GM21367 (cell line): ENCODE data around the gene PKDREJ.

Experiments
- ATAC-seq: cut with Tn5 transposase; IDR thresholded peaks from one replicate; pipeline ENCODE4 v1.9.1; 2021; ENCODE audit not compliant: unreplicated experiment

Gene PKDREJ

DNA sequence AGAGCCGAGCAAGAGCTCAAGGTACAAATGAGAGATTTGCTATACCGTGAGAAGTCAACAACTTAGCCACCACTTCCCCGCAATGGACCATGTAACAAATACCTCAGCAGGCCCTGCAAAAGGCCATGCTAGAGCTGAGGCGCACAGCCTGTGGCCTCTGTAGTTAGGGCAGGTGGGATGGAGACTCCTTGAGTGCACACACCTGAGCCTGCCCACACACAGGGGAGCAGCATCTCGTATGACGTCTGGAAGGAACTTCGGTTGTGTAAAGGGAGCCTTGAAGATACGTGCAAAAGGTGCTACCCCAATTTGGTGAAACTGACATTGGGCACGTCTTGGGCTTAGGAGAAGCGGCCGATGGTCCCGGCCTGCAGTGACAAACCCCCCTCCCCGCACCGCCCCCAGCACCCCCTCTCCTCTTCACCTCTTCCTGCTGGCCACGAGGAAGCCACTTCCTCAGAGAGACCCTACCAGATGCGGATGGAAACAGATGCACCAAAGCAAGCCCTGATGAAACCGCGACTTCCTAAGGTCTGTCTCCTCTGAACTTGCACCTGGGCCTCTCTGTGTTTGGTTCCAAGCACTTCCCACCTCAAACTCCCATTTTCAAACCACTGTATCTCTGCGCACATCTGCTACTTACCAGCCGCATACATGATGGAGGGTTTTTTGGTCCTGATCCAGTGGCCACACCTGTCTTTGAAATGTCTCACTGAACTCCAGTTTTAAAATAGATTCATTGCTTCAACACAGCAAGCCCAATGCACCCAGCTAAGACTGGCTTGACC is 23.7 kb downstream of the PKDREJ start:
- ATAC-seq, result no peak

DNA sequence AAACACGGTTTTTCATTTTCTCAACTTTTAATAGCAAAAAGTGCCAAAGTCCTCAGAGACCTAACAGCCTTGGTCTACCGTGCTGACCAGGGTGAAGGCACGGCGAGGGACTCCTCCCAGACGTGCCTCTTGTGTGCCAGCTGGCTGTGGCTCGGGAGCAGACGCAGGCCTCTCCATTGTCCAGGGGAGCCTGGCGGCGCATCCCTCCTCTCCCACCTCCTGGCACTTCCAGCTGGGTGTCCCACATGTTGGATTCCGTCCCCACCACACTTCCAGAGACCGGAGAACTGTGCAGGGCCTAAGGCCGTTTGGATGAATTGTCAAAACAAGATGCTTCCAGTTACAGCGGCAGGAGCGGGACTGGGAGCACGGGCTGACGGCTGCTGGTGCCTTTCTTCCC is 24.6 kb downstream of the PKDREJ start:
- ATAC-seq, result no peak

DNA sequence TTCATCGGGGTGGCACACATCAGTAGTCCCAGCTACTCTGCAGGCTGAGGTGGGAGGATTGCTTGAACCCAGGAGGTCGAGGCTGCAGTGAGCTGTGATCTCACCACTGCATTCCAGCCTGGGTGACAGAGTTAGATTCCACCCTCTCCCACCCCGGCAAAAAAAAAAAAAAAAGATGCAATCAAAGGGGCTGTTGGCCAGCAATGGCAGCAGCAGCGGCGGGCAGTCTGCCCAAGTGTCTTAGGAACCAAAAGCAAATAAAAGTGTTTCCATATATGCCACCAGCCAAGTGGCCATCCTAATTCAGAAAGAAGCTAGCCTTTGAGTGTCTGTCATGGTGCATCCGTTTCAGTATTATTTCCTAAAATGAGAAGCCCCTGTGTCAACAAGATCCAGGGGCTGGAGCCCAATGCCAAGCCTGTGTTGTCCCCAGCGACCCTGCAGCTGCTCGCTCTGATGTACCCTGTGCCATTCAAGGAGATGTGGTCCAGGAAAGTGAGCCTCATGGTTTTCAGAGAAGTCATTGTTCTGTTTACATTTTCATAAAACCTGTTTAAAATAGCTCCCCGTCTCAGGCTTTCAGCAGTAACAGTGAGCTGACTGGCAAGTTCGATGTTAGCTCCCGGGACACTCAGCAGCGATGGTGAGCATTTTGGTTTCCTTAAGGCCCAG is 25.6 kb downstream of the PKDREJ start:
- ATAC-seq, result no peak

DNA sequence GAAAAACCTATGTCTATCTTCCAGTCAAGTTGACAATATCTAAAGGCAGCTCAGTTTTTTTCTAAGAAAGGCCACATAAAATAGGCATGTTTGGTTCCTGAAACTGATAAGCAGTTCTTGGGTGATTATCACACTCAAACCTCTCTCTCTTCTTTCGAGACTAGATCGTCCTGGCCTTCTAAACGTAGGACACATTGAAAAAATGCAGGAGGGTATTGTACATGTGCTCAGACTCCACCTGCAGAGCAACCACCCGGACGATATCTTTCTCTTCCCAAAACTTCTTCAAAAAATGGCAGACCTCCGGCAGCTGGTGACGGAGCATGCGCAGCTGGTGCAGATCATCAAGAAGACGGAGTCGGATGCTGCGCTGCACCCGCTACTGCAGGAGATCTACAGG is 28.2 kb downstream of the PKDREJ start:
- no peak for ATAC-seq

DNA sequence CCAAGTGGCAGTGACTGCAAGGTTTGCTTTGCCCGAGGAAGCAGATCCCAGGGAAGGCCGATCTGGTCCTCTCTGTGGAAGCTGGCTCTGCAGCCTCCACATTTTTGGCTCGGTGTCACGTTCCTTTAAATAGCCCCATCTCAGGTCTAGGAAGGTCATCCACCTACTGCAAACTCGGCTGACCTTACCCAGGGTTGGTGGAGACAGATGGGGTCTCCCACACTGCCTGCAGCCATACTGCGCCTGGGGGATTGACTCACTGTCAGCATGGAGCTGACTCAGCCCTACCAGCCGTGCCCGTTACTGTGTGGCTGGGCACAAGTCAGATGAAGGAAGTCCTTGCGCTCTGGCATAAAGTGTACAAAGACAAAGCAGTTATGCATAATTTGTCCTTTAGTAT is 29.9 kb downstream of the PKDREJ start:
- no peak for ATAC-seq

DNA sequence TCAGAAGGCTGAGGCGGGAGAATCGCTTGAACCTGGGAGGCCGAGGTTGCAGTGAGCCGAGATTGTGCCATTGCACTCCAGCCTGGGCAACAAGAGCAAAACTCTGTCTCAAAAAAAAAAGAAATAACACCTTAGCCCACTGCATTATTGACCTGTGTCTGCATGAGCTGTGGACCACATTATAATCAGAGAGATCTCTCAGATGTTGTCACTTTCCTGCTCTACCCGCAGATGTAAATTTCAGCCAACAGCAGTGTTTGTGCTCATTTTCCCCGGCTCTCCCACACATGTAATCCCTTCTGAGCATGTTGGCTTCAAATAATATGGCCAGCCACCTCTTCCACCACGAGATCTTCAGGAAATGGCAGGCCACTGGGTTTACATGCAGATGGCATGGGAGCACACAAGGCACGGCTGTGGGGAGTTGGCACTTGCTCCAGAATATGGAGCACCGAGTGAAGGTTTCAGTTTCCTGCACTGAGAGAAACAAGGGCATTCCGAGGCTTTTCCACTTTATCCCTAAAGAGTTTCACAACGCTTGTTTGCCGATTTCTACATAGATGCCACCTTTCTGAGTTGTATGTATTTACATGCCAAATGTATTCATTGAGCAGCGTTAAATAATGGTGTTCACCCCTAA is 32.8 kb downstream of the PKDREJ start:
- ATAC-seq, result no peak

DNA sequence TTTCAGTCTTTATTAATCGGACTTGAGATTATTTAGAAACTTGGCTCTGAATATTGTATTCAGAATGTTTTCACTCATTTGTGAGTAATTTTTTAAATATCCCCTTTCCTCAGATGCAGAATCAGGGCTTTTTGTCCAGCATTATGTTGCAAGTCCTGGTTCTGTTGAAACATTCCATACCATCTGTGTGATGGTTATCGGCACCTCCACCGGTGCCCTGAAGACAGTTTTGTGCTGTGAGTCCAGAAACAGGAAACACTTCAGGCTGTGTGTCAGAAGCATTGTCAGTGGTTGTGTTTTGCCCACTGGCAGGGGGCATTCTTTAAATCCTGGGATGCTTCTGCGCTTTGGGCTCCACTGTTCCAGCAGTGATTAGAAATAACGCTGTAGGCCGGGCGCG is 33.4 kb downstream of the PKDREJ start:
- no peak for ATAC-seq

DNA sequence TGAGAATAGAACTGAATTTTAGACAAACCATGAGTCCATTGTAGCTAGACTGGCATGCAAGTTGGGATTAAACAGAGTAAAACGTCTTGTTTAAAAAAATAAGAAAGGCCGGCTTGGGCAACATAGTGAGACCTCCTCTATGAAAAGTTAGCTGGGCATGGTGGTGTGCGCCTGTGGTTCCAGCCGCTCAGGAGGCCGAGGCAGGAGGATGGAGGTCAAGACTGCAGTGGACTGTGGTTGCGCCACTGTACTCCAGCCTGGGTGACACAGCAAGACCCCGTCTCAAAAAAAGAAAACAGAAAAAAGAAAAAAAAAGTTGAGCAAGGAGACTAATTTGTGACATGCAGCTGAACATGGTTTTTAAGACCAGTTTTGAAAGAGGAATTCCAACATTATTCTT is 36.6 kb downstream of the PKDREJ start:
- ATAC-seq, result no peak

DNA sequence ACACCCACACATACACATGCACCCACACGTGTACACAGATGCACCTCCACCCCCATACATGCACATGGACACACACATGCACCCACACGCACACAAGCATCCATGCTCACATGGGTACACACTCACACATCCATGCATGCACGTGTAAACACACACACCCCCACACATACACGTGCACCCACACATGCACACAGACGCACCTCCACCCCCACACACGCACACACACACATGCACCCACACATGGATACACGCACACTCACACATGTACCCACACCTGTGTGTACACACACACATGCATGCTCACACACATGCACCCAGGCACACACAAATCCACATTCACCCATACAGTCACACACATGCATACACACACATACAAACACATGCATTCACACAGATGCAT is 37.5 kb downstream of the PKDREJ start:
- ATAC-seq, result no peak

DNA sequence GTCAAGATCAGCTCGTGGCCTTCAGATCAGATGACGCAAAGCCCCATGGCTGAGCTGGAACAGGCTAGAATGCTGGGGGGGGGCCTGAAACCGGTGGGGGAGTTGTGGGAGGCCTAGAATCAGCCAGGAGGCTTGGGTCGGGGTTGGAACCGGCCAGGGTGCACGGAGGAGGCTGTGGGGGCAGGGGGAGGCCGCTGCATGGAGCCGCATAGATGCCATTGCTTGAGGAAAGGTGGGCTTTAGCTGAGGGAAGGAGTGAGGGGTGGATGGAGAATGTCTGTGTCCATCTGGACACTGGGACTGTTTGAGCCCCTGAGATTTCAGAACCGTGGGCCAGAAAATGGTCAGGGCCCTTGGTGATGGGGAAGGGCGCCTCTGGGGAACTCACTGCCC is 38.2 kb downstream of the PKDREJ start:
- ATAC-seq, result no peak

DNA sequence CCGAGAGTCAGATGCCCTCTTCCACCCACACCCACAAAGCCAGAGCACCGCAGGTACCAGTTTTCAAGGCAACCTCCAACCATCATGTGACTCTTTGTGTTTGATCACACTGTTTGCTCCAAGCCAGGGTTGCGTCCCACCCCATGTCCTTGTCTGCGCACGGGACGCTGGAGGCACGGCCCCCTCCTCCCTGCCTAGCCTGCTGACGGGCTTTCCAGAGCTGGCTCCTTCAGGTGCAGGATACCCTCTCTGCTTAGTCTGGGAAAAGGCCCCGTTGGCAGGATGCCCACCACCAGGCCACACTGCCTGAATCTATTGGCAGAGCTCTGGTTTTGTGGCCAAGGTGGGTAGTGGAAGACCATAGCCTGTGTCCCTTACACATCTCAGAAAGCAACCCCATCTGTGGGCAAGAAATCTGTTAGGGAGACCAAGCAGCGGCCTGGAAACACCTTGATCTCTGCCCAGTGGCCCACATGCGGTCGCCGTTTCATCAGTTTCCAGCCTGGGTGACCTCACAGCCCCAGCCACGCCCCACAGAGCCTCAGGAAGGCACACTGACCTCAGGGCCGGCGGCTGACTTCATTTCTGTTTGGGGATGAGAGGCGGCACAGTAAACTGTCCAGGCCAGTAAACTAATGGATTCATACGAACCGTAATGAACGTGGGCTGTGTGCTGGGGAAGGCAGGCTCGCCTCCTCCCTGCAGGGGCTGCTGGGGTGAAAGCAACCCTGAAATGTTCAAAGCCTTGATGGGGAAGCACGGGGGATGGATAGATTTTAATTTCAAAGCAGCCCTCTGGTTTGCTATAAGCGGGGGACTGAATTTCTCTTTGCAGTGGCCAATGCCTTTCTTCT is 38.9 kb downstream of the PKDREJ start:
- ATAC-seq, result no peak

DNA sequence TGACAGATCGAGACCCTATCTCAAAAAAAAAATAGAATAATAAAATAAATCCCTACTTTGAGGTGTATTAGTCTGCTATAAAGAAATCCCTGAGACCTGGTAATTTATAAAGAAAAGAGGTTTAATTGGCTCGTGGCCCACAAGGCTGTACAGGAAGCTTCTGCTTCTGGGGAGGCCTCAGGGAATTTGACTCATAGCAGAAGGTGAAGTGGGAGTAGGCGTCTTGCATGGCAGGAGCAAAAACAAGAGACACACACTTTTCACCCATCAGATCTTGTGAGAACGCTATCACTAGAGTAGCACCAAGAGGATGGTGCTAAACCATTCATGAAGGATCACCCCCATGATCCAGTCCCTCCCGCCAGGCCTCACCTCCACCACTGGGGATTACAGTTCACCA is 42.2 kb downstream of the PKDREJ start:
- no peak for ATAC-seq

DNA sequence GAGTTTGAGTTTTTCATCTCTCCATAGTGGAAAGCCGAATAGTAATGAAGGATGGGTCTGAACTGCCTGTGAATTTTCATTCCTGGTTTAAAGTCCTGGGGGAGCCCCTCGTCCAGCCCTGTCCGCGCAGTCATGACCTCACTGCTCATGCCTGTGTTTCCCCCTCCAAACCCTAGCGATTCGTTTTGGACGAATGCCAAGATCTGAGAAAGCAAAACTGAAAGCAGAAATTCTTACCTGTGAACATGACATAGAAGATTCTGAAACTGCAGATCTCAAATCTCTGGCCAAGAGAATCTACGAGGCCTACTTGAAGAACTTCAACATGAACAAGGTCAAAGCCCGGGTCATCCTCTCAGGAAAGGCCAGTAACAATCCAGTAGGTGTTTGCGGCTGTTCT is 43.5 kb downstream of the PKDREJ start:
- ATAC-seq, result no peak

DNA sequence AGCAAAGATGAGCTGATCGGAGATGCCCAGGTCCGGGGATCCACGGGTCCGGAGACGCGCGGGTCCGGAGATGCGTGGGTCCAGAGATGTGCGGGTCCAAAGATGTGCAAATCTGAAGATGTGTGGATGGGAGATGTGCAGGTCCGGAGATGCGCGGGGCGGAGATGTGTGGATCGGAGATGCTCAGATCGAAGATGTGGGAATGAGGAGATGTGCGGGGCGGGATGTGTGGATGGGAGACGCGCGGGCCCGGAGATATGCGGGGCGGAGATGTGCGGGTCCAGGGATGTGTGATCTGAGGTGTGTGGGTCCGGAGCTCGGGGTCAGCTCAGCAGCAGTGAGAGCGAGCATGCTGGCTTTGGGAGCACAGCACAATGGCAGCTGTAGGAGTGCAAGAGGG is 48.5 kb downstream of the PKDREJ start:
- no peak for ATAC-seq

DNA sequence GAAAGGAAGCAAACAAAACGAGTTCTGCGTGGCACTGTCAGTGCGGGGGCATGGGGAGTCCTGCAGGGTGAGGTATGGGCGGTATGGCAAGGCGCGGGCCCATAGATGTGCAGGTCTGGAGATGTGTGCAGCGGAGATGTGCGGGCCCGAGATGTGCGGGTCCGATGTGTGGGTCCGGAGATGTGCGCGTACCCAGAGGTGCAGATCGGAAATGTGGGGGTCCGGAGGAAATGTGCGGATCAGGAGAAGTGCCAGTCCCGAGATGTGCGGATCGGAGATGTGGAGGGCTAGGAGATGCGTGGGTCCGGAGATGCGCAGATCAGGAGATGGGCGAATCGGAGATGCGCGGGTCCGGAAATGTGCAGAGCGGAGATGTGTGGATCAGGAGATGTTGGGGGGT is 49.0 kb downstream of the PKDREJ start:
- no peak for ATAC-seq

DNA sequence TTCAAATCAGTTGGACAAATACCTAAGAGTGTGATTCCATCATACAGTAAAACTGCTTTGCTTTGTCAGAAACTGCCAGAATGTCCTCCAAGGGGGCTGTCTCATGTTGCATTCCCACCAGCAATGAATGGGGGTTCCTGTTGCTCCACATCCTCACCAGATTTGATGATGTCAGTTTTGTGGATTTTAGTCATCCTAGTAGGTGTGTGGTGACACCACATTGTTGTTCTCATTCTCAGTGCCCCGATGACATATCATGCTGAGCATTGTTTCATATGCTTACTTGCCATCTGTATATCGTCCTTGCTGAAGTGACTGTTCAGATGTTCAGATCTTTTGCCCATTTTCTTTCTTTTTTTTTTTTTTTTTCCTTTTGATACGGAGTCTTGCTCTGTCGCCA is 50.1 kb downstream of the PKDREJ start:
- no peak for ATAC-seq

DNA sequence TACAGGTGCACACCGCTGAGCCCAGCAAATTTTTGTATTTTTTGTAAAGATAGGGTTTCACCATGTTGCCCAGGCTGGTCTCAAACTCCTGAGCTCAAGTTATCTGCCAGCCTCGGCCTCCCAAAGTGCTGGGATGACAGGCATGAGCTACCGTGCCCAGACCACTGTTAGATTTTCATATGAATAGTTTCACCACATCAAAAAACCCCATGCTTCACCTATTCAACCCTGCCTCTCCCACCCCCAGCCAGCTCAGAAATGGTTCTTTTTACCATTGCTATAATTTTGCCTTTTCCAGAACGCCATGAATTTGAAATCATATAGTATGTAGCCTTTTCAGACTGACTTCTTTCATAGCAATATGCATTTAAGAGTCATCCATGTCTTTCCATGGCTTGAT is 50.9 kb downstream of the PKDREJ start:
- ATAC-seq, result no peak

DNA sequence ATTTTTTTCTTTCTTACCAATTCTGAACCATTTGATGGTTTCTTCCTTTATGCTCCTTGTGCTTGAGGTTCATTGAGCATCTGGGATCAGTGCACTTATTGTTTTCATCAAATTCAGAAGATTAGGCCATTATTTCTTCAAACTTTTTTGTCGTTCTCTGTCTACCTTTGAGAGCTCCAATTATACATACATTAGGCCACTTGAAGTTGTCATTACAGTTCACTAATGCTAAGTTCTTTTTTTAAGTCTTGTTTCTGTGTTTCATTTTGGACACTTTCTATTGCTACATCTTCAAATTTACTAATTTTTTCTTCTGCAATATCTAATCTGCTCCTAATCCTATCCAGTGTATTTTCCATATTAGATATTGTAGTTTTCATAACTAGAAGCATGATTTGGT is 53.9 kb downstream of the PKDREJ start:
- ATAC-seq, result no peak
